Mesothelial cell of epicardium (in vitro differentiated cells): ENCODE data around the gene FOXC2. TPM values are rescaled to one million over a fixed set of nuclear protein-coding genes. Genes with fewer than 3 reads are reported as not detected.

Experiments
- DNase-seq, 2 experiments: peaks; one replicate each; pipeline ENCODE4 v3.0.0; 2021; ENCODE audit warnings: low spot score in 2 of 2; ENCODE audit not compliant: unreplicated experiment in 2 of 2
- H3K27ac Mint-ChIP-seq: 2 replicates; pipeline ENCODE4 v1.8.0; 2021; ENCODE audit warnings: mixed read lengths
- H3K27me3 Mint-ChIP-seq: 2 replicates; pipeline ENCODE4 v1.8.0; 2021; ENCODE audit warnings: low read depth, mixed read lengths
- H3K36me3 Mint-ChIP-seq: 2 replicates; pipeline ENCODE4 v1.8.0; 2021; ENCODE audit warnings: mixed read lengths
- H3K4me1 Mint-ChIP-seq: 2 replicates; pipeline ENCODE4 v1.8.0; 2021; ENCODE audit warnings: mixed read lengths
- H3K4me3 Mint-ChIP-seq: 2 replicates; pipeline ENCODE4 v1.8.0; 2021; ENCODE audit warnings: mild to moderate bottlenecking, moderate library complexity, mixed read lengths
- H3K9me3 Mint-ChIP-seq: 2 replicates; pipeline ENCODE4 v1.8.0; 2021; ENCODE audit warnings: mixed read lengths
- total RNA-seq: library from RNA; stranded (reverse); gene quantifications from 3 replicates; pipeline ENCODE4 v1.2.1, GENCODE V29; 2021
- TF ChIP-seq, protein P1 (sequence below): fragments of 200-600 bp; sonication (generic); IDR thresholded peaks from one replicate; pipeline ENCODE4 v1.5.0; 2021; ENCODE audit warnings: antibody characterized with exemption; ENCODE audit not compliant: unreplicated experiment

The FOXC2 gene
- total RNA-seq, 1 donor from 2014 or later = 12.3 TPM

DNA sequence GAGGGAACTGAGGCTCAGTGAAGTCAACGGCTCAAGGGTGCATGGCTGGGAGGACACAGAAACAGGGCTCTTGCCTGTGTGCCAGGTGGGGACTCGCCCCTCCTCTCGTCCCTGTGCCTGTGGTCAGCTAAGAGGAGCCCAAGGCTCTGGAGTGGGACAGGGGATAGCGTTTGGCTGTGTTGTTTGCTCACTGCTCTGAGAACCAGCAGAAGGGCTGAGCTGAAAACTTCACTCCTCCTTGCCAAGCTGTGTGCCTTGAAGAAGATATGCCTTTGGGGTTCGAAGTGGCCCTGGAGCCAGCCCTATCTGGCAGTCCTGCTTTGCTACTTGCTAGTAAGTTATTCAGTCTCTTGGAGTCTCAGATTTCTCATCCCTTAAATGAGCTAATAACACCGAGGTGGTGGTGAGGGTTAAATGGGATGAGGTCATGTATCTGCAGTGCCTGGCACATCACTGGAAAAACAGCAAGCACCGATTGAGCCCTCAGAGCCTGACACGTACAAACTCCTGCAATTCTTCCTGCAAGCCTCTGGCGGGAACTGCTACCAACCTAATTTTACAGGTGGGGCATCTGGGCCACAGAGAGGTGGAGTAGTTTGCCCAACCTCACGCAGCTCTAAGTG lies 29.5 kb downstream of the FOXC2 start:
- H3K9me3 Mint-ChIP-seq = no peaks in the 10 kb centered on the region
- TF ChIP-seq, protein P1, sequence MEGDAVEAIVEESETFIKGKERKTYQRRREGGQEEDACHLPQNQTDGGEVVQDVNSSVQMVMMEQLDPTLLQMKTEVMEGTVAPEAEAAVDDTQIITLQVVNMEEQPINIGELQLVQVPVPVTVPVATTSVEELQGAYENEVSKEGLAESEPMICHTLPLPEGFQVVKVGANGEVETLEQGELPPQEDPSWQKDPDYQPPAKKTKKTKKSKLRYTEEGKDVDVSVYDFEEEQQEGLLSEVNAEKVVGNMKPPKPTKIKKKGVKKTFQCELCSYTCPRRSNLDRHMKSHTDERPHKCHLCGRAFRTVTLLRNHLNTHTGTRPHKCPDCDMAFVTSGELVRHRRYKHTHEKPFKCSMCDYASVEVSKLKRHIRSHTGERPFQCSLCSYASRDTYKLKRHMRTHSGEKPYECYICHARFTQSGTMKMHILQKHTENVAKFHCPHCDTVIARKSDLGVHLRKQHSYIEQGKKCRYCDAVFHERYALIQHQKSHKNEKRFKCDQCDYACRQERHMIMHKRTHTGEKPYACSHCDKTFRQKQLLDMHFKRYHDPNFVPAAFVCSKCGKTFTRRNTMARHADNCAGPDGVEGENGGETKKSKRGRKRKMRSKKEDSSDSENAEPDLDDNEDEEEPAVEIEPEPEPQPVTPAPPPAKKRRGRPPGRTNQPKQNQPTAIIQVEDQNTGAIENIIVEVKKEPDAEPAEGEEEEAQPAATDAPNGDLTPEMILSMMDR = no peak
- DNase-seq = no peak
- no peak overlapping the region for H3K27ac Mint-ChIP-seq
- no peak overlapping the region for H3K4me3 Mint-ChIP-seq
- H3K27me3 Mint-ChIP-seq = peaks cover 23% of the 10 kb centered on the region
- H3K36me3 Mint-ChIP-seq = no peaks in the 10 kb centered on the region
- H3K4me1 Mint-ChIP-seq = peaks cover 52% of the 10 kb centered on the region

DNA sequence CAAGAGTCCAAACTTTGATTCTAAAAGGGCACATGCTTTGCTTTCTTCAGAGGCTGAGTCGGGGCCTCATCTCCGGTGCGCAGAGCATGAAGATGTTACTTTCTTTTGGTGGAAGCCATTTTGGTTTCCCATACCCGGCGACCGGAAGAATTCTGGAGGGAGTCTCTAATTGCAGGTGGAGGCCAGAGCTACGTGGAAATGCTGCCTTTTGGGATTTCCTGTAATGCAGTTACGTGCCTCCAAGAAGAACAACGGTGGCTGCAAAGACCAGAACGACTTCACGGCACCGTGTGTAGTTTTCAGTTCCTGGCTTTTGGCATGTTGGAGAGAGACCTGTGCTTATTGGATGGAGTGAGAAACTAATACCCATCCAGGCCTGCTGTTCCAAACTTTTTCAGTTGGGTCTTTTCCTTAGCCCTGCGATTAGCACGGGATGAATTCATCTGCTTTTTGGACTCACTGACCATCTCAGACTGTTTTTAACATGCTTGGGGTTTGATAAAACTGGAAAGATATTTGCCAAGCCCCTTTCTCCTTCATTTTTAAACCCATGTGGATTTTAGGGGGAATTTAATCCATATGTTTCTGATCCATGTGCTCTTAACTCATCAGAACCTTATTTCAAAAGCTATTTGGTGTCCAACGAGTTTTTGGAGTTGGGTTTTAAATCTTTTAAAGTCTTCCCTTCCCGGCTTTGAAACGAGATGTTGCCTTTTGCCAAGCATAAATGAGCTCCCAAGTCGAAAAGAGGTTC lies 30.7 kb downstream of the FOXC2 start:
- Mint-ChIP-seq H3K4me1 (peaks cover 52% of the 10 kb centered on the region), H3K27me3 (peaks cover 13% of the 10 kb centered on the region), H3K36me3 (no peaks in the 10 kb centered on the region), H3K27ac (no peak overlapping the region), H3K9me3 (no peaks in the 10 kb centered on the region), H3K4me3 (no peak overlapping the region)
- TF ChIP-seq, protein P1 = no peak
- DNase-seq = no peak

GRCh38 chr16:86597880-86598606 lies 31.4 kb downstream of the FOXC2 start:
- Mint-ChIP-seq H3K4me1 (peaks cover 58% of the 10 kb centered on the region), H3K27me3 (peaks cover 10% of the 10 kb centered on the region), H3K27ac (peak overlapping the region; percentile 68), H3K36me3 (no peaks in the 10 kb centered on the region), H3K9me3 (no peaks in the 10 kb centered on the region), H3K4me3 (no peak overlapping the region)
- DNase-seq = no peak
- TF ChIP-seq, protein P1 = no peak

DNA sequence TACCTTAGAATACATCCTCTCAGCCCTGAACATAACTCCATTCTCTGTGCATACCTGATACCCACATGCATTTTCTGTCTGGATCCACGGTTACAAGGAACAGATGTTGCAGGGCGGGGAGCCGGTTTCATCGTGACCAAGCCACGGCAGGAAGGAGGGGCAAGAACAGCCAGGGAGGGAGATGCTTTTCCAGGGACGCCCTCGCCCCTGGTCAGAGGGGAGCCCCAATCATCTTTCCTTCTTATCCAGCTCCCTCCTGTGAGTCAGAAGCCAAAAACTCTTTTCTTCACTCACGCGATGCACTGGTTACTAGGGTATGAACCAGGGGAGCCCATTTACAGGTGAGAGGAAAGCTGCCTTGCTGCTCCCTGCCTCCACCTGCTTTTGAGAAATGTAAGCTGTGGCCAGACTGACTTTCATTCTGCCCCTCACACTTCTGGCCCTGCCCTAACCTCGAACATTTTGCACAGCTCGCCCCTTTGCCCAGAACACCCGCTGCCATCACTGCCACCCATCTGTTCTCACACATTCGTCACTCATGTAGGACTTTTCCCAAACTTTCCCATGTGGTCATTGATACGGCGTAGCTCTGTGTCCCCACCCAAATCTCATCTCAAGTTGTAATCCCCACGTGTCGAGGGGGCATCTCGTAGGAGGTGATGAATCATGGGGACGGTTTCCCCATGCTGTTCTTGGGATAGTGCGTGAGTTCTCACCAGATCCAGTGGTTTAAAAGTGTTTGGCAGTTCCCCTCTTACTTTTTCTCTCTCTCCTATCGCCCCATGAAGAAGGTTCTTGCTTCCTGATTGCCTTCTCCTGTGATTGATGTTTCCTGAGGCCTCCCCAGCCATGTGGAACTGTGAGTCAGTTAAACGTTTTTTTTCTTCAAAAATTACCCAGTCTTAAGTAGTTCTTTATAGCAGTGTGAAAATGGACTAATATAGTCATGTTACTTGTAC lies 32.3 kb downstream of the FOXC2 start:
- H3K9me3 Mint-ChIP-seq = no peaks in the 10 kb centered on the region
- DNase-seq = no peak
- H3K27ac Mint-ChIP-seq = peak overlapping the region; percentile 68
- H3K27me3 Mint-ChIP-seq = peaks cover 2% of the 10 kb centered on the region
- peaks cover 50% of the 10 kb centered on the region for H3K4me1 Mint-ChIP-seq
- TF ChIP-seq, protein P1 = no peak
- H3K36me3 Mint-ChIP-seq = no peaks in the 10 kb centered on the region
- no peak overlapping the region for H3K4me3 Mint-ChIP-seq

- no peak overlapping the region for H3K27ac Mint-ChIP-seq
- no peak for DNase-seq
- TF ChIP-seq, protein P1 = no peak
- H3K27me3 Mint-ChIP-seq = no peaks in the 10 kb centered on the region
- H3K36me3 Mint-ChIP-seq = no peaks in the 10 kb centered on the region
- H3K4me3 Mint-ChIP-seq = no peak overlapping the region
- peaks cover 26% of the 10 kb centered on the region for H3K4me1 Mint-ChIP-seq
- H3K9me3 Mint-ChIP-seq = no peaks in the 10 kb centered on the region
Observed at GRCh38 chr16:86601356-86601755, 34.7 kb downstream of the FOXC2 start.
